Measurements from ENCODE around the gene DDX10. TPM values are rescaled to one million over a fixed set of nuclear protein-coding genes. Genes with fewer than 3 reads are reported as not detected.

The DDX10 gene
- total and polyA plus RNA-seq, 10 donors = 17.5 to 39.3 (median 23.0) TPM

DNA sequence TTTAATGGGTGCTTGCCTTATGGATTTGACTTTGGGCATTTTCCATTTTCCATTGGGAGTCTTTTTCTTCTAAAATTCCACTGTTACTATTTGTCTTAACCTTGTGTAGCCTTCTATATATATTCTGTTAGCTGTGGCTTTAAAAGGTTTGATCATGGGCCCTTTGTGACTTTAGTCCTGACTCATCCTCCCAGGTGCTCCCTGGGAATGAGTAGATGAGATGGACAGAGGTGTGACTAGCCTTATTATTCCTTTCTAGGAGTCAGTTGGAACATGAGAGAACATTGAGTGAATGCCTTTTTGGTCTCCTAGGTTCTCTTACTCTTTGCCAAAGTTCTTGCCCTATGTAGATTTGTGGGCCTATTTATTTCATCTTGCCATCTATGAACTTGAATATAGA is 39.0 kb downstream of the DDX10 start:
- TF ChIP-seq POLR2A (IDR thresholded peaks at IDR 0.05) (no peak), POLR2AphosphoS5 (IDR thresholded peaks at IDR 0.05) (no peak)
- TF ChIP-seq, protein P1, sequence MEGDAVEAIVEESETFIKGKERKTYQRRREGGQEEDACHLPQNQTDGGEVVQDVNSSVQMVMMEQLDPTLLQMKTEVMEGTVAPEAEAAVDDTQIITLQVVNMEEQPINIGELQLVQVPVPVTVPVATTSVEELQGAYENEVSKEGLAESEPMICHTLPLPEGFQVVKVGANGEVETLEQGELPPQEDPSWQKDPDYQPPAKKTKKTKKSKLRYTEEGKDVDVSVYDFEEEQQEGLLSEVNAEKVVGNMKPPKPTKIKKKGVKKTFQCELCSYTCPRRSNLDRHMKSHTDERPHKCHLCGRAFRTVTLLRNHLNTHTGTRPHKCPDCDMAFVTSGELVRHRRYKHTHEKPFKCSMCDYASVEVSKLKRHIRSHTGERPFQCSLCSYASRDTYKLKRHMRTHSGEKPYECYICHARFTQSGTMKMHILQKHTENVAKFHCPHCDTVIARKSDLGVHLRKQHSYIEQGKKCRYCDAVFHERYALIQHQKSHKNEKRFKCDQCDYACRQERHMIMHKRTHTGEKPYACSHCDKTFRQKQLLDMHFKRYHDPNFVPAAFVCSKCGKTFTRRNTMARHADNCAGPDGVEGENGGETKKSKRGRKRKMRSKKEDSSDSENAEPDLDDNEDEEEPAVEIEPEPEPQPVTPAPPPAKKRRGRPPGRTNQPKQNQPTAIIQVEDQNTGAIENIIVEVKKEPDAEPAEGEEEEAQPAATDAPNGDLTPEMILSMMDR (IDR thresholded peaks at IDR 0.05 in 8 of 11, conservative IDR thresholded peaks at IDR 0.05 in 3 of 11) = no peak
- no peak overlapping the region for H3K27ac ChIP-seq
- DNase-seq = no peak
- peaks cover 0 to 24% (median 19%) of the 10 kb centered on the region in 8 donors for H3K9me3 ChIP-seq
- intact Hi-C loops (cut with DNase I; ENCODE audit: low total_unique reads) = no loop called here
- H3K4me1 ChIP-seq = no peaks in the 10 kb centered on the region
- H3K4me3 ChIP-seq = no peak overlapping the region
- no peaks in the 10 kb centered on the region for H3K27me3 ChIP-seq (replicated peaks in 1 of 7)
- peaks cover 6 to 88% (median 43%) of the 10 kb centered on the region in 6 donors for H3K36me3 ChIP-seq

DNA sequence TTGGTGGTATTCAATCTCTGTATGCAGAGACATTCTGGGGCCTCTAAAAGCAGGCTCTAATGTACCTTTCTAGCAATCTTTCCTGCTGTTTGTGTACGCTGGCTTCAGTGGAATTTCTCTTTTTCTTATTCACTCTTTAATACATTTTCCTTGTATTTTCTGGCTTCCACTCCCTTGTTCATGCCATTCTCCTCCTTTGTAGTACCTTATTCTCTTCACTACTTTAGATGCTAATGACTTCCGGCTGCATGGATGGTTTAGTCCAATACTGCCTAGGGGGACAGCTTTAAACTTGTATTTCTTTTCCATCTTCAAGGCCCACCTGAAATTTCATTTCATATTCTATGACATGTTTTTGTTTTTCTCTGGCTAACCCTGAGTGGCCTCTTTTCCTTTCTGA is 40.2 kb downstream of the DDX10 start:
- H3K27me3 ChIP-seq (replicated peaks in 1 of 7) = no peaks in the 10 kb centered on the region
- no peak overlapping the region for H3K27ac ChIP-seq
- H3K4me3 ChIP-seq = no peak overlapping the region
- intact Hi-C loops (cut with DNase I; ENCODE audit: low total_unique reads) = no loop called here
- TF ChIP-seq POLR2A (IDR thresholded peaks at IDR 0.05) = no peak
- no peak for TF ChIP-seq POLR2AphosphoS5 (IDR thresholded peaks at IDR 0.05)
- TF ChIP-seq, protein P1 (IDR thresholded peaks at IDR 0.05 in 8 of 11, conservative IDR thresholded peaks at IDR 0.05 in 3 of 11) = no peak
- peaks cover 0 to 26% (median 23%) of the 10 kb centered on the region in 8 donors for H3K9me3 ChIP-seq
- H3K4me1 ChIP-seq = no peaks in the 10 kb centered on the region
- no peak for DNase-seq
- 92 to 98% (median 97%) methylated on average over 2 of the region's 2 CpGs for WGBS, 5 donors
- H3K36me3 ChIP-seq = peaks cover 6 to 88% (median 44%) of the 10 kb centered on the region in 6 donors

DNA sequence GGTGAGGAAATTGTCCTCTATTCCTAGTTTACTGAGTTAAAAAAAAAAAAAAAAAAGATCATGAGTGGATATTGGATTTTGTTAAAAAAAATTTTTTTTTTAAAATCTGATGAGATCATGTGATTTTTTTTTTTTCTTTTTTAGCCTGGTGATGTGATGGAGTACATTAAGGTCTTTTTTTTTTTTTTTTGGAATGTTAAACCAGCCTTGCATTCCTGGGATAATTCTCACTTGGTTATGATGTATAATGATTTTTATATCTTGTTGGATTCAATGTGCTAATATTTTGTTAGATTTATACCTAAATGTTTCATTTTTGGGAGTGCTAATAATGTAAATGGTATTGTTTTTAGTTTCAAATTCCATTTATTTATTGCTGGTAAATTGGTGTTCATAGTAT is 43.3 kb downstream of the DDX10 start:
- H3K4me1 ChIP-seq = no peaks in the 10 kb centered on the region
- H3K27me3 ChIP-seq (replicated peaks in 1 of 7) = no peaks in the 10 kb centered on the region
- DNase-seq = no peak
- no peak overlapping the region for H3K27ac ChIP-seq
- intact Hi-C loops (cut with DNase I; ENCODE audit: low total_unique reads) = no loop called here
- H3K9me3 ChIP-seq = peaks cover 0 to 35% (median 31%) of the 10 kb centered on the region in 8 donors
- peaks cover 6 to 89% (median 51%) of the 10 kb centered on the region in 6 donors for H3K36me3 ChIP-seq
- TF ChIP-seq POLR2AphosphoS5 (IDR thresholded peaks at IDR 0.05) (no peak), POLR2A (IDR thresholded peaks at IDR 0.05) (no peak)
- TF ChIP-seq, protein P1 (IDR thresholded peaks at IDR 0.05 in 8 of 11, conservative IDR thresholded peaks at IDR 0.05 in 3 of 11) = no peak
- H3K4me3 ChIP-seq = no peak overlapping the region

DNA sequence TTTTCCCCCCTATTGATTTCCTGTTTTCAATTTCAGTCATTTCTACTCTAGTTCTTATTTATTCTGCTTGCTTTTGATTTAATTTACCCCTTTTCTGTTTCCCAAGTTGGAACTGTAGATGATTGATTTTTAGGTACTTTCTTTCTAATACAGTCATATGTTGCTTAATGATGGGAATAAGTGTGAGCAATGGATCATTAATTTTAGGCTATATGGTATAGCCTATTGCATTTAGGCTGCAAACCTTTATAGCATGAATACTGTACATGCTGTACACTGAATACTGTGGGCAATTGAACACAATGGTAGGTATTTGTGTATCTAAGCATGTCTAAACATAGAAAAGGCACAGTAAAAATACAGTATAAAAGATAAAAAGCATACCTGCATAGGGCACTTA is 44.9 kb downstream of the DDX10 start:
- intact Hi-C loops (cut with DNase I; ENCODE audit: low total_unique reads) = no loop called here
- H3K36me3 ChIP-seq = peaks cover 6 to 86% (median 47%) of the 10 kb centered on the region in 6 donors
- DNase-seq = no peak
- H3K4me1 ChIP-seq = no peaks in the 10 kb centered on the region
- TF ChIP-seq, protein P1 (IDR thresholded peaks at IDR 0.05 in 8 of 11, conservative IDR thresholded peaks at IDR 0.05 in 3 of 11) = no peak
- TF ChIP-seq POLR2A (IDR thresholded peaks at IDR 0.05) (no peak), POLR2AphosphoS5 (IDR thresholded peaks at IDR 0.05) (no peak)
- H3K27ac ChIP-seq = no peak overlapping the region
- H3K27me3 ChIP-seq (replicated peaks in 1 of 7) = no peaks in the 10 kb centered on the region
- H3K9me3 ChIP-seq = peaks cover 0 to 35% (median 31%) of the 10 kb centered on the region in 8 donors
- H3K4me3 ChIP-seq = no peak overlapping the region

All from spleen (tissue), 11 donors.